Measurements from ENCODE around the gene KCNA2. TPM values are rescaled to one million over a fixed set of nuclear protein-coding genes. Genes with fewer than 3 reads are reported as not detected.

KCNA2 gene
- total RNA-seq, 1 donor from 2014 or later: not detected

DNA sequence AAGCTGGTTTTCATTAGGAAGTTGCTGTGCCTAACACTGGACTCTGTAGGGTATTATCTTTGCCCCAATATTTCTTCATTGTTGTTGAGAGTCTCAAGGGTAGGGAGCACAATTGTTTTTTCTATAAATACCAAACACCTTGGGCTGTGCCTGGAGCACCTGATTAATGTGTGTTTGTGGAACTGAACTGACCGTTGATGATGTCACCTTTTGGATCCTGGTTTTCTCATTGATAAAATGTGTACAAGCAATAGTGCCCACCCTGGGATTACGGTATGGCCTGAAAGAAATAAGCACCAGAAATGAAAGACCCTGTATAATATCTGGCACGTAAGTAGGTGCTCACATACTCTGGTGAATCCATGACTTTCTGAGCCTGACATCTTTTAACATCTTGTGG is 39.3 kb downstream of the KCNA2 start:
- DNase-seq (ENCODE audit: low read depth): no peak

DNA sequence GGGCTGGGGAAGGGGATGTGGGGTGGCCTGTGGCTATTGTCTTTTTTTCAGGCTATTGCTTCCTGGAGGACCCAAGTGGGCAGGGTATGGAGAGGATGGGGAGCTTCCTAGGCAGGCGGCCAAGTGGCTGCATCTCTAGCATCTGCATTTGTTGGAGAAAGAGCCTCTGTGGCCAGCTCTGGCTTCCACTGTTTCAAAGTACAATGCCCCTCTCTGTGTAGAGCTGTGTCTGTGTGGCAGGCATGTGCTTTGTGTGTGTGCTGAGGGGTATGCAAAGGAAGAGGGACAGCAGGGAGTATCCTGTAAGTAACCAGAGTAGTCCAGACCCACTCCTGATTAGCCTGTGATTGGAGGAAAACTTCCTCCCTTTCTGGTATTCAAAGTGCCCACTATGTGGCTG is 40.6 kb downstream of the KCNA2 start:
- no peak for DNase-seq (ENCODE audit: low read depth)

DNA sequence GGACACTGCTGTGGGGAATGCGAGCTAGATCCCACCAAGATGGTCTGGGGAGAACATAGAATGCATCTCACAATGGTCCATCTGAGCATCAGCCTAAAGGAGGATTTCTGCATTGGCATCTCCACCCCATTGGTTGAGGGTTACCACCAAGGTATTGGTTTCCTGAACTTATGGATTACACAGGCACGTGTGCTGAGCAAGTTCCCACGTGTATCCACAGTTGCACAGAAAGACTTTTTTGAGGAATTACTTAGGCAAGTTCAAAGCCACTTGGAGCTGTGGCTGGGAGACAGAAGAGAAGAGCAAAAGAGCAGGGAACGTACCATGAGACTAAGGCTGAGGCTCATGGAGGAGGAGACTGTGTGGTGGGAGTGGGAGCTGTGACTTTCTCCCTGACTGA is 43.1 kb downstream of the KCNA2 start:
- no peak for DNase-seq (ENCODE audit: low read depth)

- no peak for DNase-seq (ENCODE audit: low read depth)
These were observed 44.6 kb downstream of the KCNA2 start for GRCh38 chr1:110561596-110561995.

DNA sequence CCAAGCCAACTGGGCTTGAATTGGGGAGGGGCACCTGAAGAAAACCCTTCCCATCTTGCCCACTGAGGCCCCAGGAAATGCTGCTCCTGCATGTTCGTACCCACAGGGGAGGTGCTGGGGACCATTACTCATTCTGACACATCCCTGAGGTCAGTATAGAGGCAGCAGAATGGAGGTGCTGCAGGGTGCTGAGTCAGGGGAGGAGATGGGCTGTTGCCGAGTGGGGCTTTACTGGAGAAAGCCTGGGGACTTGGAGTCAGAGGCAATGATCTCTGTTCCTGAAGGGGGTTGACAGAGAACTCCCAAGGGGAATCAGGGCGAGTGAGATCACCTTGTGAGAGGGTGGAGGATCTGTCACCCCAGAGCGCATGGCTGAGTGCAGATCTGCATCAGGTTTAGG is 47.0 kb downstream of the KCNA2 start:
- no peak for DNase-seq (ENCODE audit: low read depth)

GRCh38 chr1:110557481-110557880 is 48.7 kb downstream of the KCNA2 start:
- no peak for DNase-seq (ENCODE audit: low read depth)

DNA sequence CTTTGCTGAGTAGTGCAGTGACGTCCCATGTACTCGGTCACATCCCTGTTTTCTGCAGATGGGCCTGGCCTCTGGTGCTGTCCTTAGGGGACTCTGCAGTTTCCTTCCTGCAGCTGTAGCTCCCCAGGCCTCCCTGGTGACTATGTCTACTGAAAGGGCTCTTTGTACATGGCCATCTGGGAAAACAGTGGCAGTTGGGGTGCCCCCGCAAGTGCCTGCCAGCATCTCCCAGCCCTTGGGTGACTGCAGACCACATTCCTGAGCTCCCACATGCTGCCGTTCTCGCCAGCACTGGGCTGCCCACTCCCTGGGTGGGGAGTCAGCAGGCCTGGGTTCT is 49.7 kb downstream of the KCNA2 start:
- no peak for DNase-seq (ENCODE audit: low read depth)

DNA sequence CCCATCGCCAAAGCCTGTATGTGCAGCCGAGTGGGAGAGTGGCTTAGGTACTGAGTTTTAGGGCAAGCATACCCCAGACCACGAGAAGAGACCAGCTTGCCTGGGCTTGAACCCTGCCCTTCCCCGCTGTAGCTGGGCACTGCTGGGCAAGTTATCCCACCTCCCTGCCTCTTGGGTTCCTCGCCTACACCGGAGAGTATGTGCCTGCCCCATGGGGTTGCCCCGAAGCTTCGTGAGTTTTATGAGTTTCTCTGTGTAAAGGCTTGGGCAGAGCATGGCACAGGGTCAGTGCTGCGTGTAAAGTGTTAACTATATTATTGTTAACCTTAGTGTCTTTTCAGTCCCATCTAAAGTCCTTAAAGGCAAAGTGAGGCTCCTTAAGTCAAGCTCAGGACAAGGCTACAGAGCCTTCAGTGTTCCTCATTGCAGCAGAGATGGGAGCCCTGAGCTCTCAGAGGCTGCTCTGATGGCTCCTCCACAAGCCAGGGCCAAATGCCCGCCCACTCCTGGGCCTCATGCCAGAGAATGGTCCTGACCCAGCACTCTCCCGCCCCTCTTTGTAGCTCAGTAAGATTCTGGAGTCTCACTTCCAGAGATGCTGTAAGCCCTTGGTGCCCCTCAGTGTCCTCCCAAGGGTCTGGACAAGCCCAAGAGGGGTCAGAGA is 50.2 kb downstream of the KCNA2 start:
- DNase-seq (ENCODE audit: low read depth): no peak

DNA sequence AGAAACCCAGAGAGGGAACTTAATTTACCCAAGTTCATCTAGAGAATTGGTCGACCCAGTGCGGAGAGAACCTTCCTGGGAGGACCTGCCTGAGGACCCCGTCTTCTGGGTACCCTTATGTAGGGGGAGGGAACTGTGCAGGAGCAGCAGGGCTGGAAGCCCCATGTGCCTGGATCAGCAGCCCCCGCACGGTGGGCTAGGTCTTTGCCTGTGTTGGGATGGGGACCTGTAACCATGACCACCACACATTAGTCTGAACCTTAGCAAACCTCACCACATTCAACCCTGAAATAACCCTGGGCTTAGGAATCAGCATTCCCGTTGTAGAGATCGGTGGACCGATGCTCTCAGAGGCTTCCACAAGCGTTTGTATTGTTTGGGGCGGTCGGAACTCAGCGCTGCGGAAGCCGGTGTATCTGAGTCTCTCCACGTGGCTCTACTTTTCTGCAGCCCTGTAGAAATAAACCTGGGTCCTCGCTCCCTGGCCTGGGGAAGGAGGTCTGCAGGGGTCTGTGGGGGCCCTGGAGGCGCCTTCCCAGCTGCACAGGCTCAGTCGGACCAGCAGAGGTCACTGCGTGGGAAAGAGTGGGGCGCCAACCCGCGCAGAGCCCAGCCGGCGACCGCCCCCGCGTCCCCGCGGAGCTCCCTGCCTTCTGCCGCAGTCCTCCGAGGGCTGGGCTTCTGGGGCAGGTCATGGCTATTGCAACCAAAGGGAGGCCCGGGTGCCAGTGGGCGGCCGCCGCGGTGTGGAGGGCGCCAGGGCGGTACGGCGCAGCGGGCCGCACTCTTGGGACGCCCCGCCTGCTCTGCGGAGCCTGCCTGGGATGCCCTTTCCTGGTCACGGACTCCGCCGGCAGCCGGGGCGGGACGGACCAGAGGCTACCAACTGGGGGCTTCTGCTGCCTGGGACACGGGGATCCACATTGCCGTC is 51.0 kb downstream of the KCNA2 start:
- DNase-seq (ENCODE audit: low read depth): no peak

- no peak for DNase-seq (ENCODE audit: low read depth)
These were observed 54.8 kb downstream of the KCNA2 start for GRCh38 chr1:110551278-110551809.

DNA sequence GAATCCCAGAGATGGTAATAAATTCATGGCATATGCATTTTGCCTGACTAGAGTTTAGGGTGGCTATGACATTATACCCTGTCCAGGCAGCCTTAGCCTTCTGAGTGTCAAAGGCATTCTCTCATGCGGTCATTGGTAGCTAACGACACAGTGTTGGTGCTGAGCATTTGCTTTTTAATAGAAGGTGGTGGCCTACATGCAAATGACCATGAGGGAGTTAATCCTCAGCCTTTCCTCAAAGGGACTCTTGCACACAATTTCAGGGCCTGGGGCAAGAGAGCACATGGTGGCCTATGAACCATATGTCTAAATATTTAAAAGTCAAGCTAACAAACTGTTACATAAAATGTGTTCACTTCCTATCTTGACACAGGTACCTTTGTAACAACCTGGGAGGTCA is 56.3 kb downstream of the KCNA2 start:
- no peak for DNase-seq (ENCODE audit: low read depth)

DNA sequence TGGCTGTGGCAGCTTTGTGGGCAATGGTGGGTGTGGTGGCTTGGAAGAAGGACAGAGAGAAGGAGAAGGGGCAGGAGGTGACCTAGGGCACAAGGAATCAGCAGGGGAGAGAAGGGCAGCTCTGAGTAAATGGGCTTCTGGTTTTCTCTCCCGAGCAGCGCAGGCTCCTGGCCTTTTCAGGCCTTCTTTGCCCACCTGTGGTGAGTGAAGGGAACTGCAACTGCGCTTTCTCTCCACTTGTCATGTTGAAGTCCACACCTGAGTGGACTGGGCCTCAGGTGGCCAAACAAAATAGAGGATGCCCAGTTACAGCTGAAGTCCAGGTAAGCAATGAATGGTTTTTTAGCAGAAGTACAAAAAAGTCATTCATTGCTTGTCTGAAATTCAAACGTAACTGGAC is 57.8 kb downstream of the KCNA2 start:
- peak; percentile 15 for DNase-seq (ENCODE audit: low read depth)

DNA sequence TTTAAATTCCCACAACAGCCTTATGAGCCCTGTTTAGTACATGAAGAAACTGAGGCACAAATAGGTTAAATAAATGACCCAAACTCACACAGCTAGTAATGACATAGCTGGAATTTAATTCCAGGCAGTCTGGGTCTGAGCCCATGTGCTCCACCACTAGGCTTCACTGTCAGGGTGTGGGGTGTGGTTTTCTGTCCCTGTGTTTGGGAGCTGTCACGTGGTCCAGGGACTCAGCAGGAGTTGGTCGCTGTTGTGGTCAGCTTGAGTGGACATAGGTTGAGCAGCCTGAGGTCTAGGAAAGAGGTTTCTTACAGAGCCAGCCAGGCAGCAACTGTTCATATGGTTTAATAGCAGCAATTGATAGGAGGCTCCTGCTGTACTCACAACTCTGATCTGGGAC is 59.1 kb downstream of the KCNA2 start:
- no peak for DNase-seq (ENCODE audit: low read depth)

DNA sequence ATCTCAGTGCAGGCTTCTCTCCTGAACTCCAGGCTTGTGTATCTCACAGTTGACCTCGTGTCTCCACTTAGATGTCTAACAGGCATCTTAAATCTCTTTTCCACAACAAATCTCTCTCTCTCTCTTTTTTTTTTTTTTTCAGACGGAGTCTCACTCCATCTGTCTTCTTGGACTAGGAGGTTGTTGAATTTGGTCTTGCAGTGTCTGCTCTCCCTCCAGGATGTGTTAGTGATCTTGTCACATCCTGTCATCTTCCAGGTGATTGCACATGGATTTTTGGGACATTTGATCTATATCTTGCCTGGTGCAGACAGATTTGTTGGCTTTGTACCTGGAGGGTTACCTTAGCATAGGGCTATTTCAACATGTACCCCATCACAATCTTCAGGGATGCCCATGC is 60.7 kb downstream of the KCNA2 start:
- DNase-seq (ENCODE audit: low read depth): no peak

DNA sequence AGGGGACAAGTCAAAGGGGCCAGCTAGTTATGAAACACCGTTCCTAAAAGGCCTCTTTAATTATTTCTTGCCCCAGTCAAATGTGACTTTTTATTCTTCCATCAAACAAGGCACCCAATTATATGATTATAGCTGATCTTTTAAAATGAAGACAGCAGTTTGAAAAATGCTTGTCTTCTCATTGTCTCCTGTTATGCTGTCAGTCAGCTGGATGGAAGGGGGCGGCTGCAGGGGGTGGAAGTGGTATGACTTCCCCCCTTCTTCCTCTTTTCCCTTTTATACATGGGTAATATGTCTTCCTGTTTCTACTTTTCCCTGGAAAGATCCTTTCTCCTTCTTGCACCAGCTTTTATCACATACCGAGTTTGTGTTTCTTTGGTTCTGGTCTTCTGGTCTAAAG is 61.4 kb downstream of the KCNA2 start:
- no peak for DNase-seq (ENCODE audit: low read depth)

Other genes starting within 250 kb of the KCNA2 start
- gene SLC16A4, start 215.3 kb downstream of the KCNA2 start, total RNA-seq: 127 and 173 TPM in 2 replicates
- gene LAMTOR5, start 198.7 kb downstream of the KCNA2 start, total RNA-seq: 49.8 and 54.2 TPM in 2 replicates
- not detected in 2 replicates for gene PROK1, start 155.2 kb downstream of the KCNA2 start, total RNA-seq
- not detected in 2 replicates for gene KCNA10, start 87.2 kb downstream of the KCNA2 start, total RNA-seq
- gene KCNA3, start 68.6 kb upstream of the KCNA2 start, total RNA-seq: not detected in 2 replicates

Measured in renal cortical epithelial cell (primary cell).